H1 (cell line): ENCODE results near the gene EXOSC5. TPM values are rescaled to one million over a fixed set of nuclear protein-coding genes. Genes with fewer than 3 reads are reported as not detected.

Experiments used
- CTCF ChIA-PET: fragments of 300-600 bp; sonication (Branson Sonifier 250); formaldehyde crosslinking; loops from one replicate; lab custom pipeline; 2021; ENCODE audit not compliant: partially characterized antibody; lab: Charles Lee
- POLR2A ChIA-PET: fragments of 300-600 bp; sonication (Branson Sonifier 250); formaldehyde crosslinking; loops from one replicate; lab custom pipeline; 2021; ENCODE audit warnings: inconsistent platforms; ENCODE audit not compliant: partially characterized antibody; lab: Charles Lee
- DNase-seq, 2 experiments: peaks; one replicate each; pipeline versions ENCODE4 v3.0.0 to v3.0.0-alpha.2; 2010 to 2022; ENCODE audit warnings: low spot score in 2 of 2, low read depth in 1 of 2, mixed read lengths in 1 of 2
- FAIRE-seq: peaks from 2 replicates; lab custom pipeline; 2011; peaks lifted over from hg19 to GRCh38; lab: Jason Lieb, UNC
- H2AFZ ChIP-seq: 2 replicates; pipeline ENCODE4 v1.8.1; 2012; ENCODE audit warnings: low read length, inconsistent platforms
- H2AK5ac ChIP-seq: 2 replicates; pipeline ENCODE4 v1.6.1; 2013; ENCODE audit warnings: low read depth, low read length
- H2BK120ac ChIP-seq: replicated peaks from 2 replicates; pipeline ENCODE3; 2013; ENCODE audit warnings: low read depth, low read length, inconsistent platforms
- H2BK12ac ChIP-seq: 2 replicates; pipeline ENCODE4 v1.6.1; 2013; ENCODE audit warnings: low read depth, low read length
- H2BK15ac ChIP-seq: 2 replicates; pipeline ENCODE4 v1.6.1; 2013; ENCODE audit warnings: low read length
- H2BK20ac ChIP-seq: 2 replicates; pipeline ENCODE4 v1.6.1; 2013; ENCODE audit warnings: low read length
- H2BK5ac ChIP-seq: 2 replicates; pipeline ENCODE4 v1.6.1; 2013; ENCODE audit warnings: low read depth, low read length
- H3K14ac ChIP-seq: 2 replicates; pipeline ENCODE4 v1.6.1; 2013; ENCODE audit warnings: inconsistent platforms; ENCODE audit not compliant: insufficient read length
- H3K18ac ChIP-seq: 2 replicates; pipeline ENCODE4 v1.6.1; 2013; ENCODE audit warnings: low read length; ENCODE audit errors: extremely low read depth
- H3K23ac ChIP-seq: 2 replicates; pipeline ENCODE4 v1.6.1; 2013; ENCODE audit warnings: inconsistent platforms; ENCODE audit not compliant: insufficient read length
- H3K23me2 ChIP-seq: 2 replicates; pipeline ENCODE4 v1.6.1; 2013; ENCODE audit warnings: low read depth, low read length
- H3K27ac ChIP-seq: 2 replicates; pipeline ENCODE4 v1.6.1; 2011; ENCODE audit warnings: low read depth, low read length, inconsistent platforms
- H3K27me3 ChIP-seq, 4 experiments: replicated peaks in 1 of 4; 1 replicate in 1 of 4; 2 replicates in 3 of 4; pipeline versions ENCODE4 v1.6.1 to v1.8.1; 2011 to 2013; ENCODE audit warnings: low read length in 3 of 4, mild to moderate bottlenecking in 3 of 4, inconsistent platforms in 2 of 4, mixed read lengths in 2 of 4, moderate library complexity in 1 of 4; ENCODE audit not compliant: control insufficient read depth in 3 of 4, insufficient read depth in 3 of 4; ENCODE audit errors: extremely low read depth in 1 of 4
- H3K36me3 ChIP-seq, 4 experiments: 2 replicates each; pipeline versions ENCODE4 v1.6.1 to v1.8.1; 2011 to 2013; ENCODE audit warnings: mild to moderate bottlenecking in 4 of 4, low read length in 3 of 4, moderate library complexity in 2 of 4, control low read depth in 1 of 4, inconsistent platforms in 1 of 4; ENCODE audit not compliant: insufficient read depth in 4 of 4, control insufficient read depth in 2 of 4
- H3K4ac ChIP-seq: replicated peaks from 2 replicates; pipeline ENCODE3; 2013; ENCODE audit warnings: low read length, low read depth, mixed read lengths, inconsistent platforms; ENCODE audit not compliant: insufficient read length
- H3K4me1 ChIP-seq, 4 experiments: replicated peaks in 1 of 4; 1 replicate in 1 of 4; 2 replicates in 3 of 4; pipeline versions ENCODE4 v1.6.1 to v1.8.1; 2011 to 2013; ENCODE audit warnings: low read length in 3 of 4, inconsistent platforms in 2 of 4, mixed read lengths in 1 of 4; ENCODE audit not compliant: insufficient read depth in 4 of 4, control insufficient read depth in 3 of 4
- H3K4me2 ChIP-seq, 2 experiments: 2 replicates each; pipeline versions ENCODE4 v1.6.1 to v1.8.1; 2011 to 2013; ENCODE audit warnings: low read depth in 2 of 2, low read length in 2 of 2, control low read depth in 1 of 2, inconsistent platforms in 1 of 2, mild to moderate bottlenecking in 1 of 2; ENCODE audit not compliant: insufficient read depth in 1 of 2
- H3K4me3 ChIP-seq, 4 experiments: fragments of 200-600, 300-600 bp in 1 of 4; sonication (generic), shearing (Covaris generic), sonication (Bioruptor Twin) in 1 of 4; 2 replicates each; pipeline versions ENCODE4 v1.5.1 to v1.8.1; 2011 to 2016; ENCODE audit warnings: low read length in 4 of 4, low read depth in 3 of 4, control low read depth in 2 of 4, inconsistent platforms in 2 of 4, mild to moderate bottlenecking in 2 of 4, mixed read lengths in 1 of 4, moderate library complexity in 1 of 4; ENCODE audit not compliant: insufficient read depth in 2 of 4; ENCODE audit errors: extremely low read depth in 1 of 4
- H3K56ac ChIP-seq: replicated peaks from 2 replicates; pipeline ENCODE3; 2013; ENCODE audit warnings: low read depth, mild to moderate bottlenecking, mixed read lengths, low read length, inconsistent platforms; ENCODE audit not compliant: insufficient read length
- H3K79me1 ChIP-seq: 2 replicates; pipeline ENCODE4 v1.6.1; 2013; ENCODE audit warnings: low read depth, low read length, control low read depth
- H3K79me2 ChIP-seq, 2 experiments: 2 replicates each; pipeline versions ENCODE4 v1.6.1 to v1.8.1; 2012 to 2013; ENCODE audit warnings: low read length in 2 of 2, mild to moderate bottlenecking in 2 of 2, inconsistent platforms in 1 of 2; ENCODE audit not compliant: insufficient read depth in 2 of 2, control insufficient read depth in 1 of 2
- H3K9ac ChIP-seq, 4 experiments: replicated peaks in 1 of 4; 1 replicate in 1 of 4; 2 replicates in 3 of 4; pipeline versions ENCODE4 v1.6.1 to v1.8.1; 2011 to 2013; ENCODE audit warnings: low read depth in 3 of 4, low read length in 3 of 4, control low read depth in 2 of 4, mild to moderate bottlenecking in 2 of 4, moderate library complexity in 2 of 4, inconsistent platforms in 1 of 4; ENCODE audit errors: extremely low read depth in 1 of 4
- H3K9me3 ChIP-seq, 2 experiments: 2 replicates each; pipeline versions ENCODE4 v1.6.1 to v1.8.1; 2012 to 2013; ENCODE audit warnings: mild to moderate bottlenecking in 2 of 2, moderate library complexity in 2 of 2, control low read depth in 1 of 2, inconsistent platforms in 1 of 2, low read depth in 1 of 2, low read length in 1 of 2, mixed read lengths in 1 of 2; ENCODE audit not compliant: insufficient read depth in 2 of 2
- H4K20me1 ChIP-seq, 2 experiments: replicated peaks in 1 of 2; 2 replicates each; pipeline versions ENCODE3 to v1.8.1; 2011 to 2013; ENCODE audit warnings: inconsistent platforms in 2 of 2, low read length in 2 of 2, mild to moderate bottlenecking in 1 of 2; ENCODE audit not compliant: insufficient read depth in 2 of 2, control insufficient read depth in 1 of 2
- H4K5ac ChIP-seq: 2 replicates; pipeline ENCODE4 v1.6.1; 2013; ENCODE audit warnings: low read length, low read depth, mixed read lengths, inconsistent platforms; ENCODE audit not compliant: insufficient read length
- H4K8ac ChIP-seq: 2 replicates; pipeline ENCODE4 v1.8.0; 2013; ENCODE audit warnings: mild to moderate bottlenecking, moderate library complexity, low read length, inconsistent platforms; ENCODE audit not compliant: insufficient read depth; ENCODE audit errors: extremely low read depth
- H4K91ac ChIP-seq: replicated peaks from 2 replicates; pipeline ENCODE3; 2013; ENCODE audit warnings: low read length, mixed read lengths, inconsistent platforms; ENCODE audit not compliant: insufficient read length
- ASH2L ChIP-seq: fragments of 200-600, 300-600 bp; sonication (generic); IDR thresholded peaks from one replicate; pipeline ENCODE4 v1.7.1; 2017; ENCODE audit warnings: low read length
- RNF2 ChIP-seq: fragments of 200-900, 300-1000 bp; sonication (generic); IDR thresholded peaks from 2 replicates; pipeline ENCODE4 v1.7.1; 2016; ENCODE audit warnings: borderline replicate concordance, low read depth, mild to moderate bottlenecking, antibody characterized with exemption, low read length; ENCODE audit not compliant: poor library complexity, severe bottlenecking; ENCODE audit errors: missing control alignments
- SP4 ChIP-seq: IDR thresholded peaks from 2 replicates; pipeline ENCODE4 v1.6.1; 2012; ENCODE audit warnings: low read length, inconsistent platforms
- WGBS, 2 experiments: shearing (Covaris generic) in 1 of 2; methylation state at CpG; one replicate each; pipeline versions ENCODE4 v1.1.6 to v1.1.7; 2013 to 2015; ENCODE audit warnings: low lambda C conversion rate in 2 of 2, mixed read lengths in 2 of 2, inconsistent platforms in 1 of 2, low coverage in 1 of 2, missing lambda C conversion rate in 1 of 2; ENCODE audit not compliant: insufficient replicate concordance in 2 of 2, insufficient coverage in 1 of 2, insufficient read length in 1 of 2; ENCODE audit errors: extremely low coverage in 1 of 2, missing lambda C conversion rate in 1 of 2; 5-methylcytosine and 5-hydroxymethylcytosine counted together
- polyA plus RNA-seq, 7 experiments: library from polyadenylated mRNA; depleted of rRNA in 3 of 7; stranded (reverse) in 5 of 7; unstranded in 2 of 7; fragments of >200 nt in 5 of 7; fragments of 200-250 nt in 2 of 7; gene quantifications; 1 replicate in 5 of 7; 2 replicates in 1 of 7; 4 replicates in 1 of 7; pipeline versions ENCODE4 v1.2.1 to v1.2.3, GENCODE V29; 2011 to 2013; ENCODE audit warnings: missing spikeins in 2 of 7, mixed read lengths in 2 of 7
- total RNA-seq: library from RNA; stranded (reverse); fragmentation: NEBNext Ultra II Directional; extraction: Animal tissue kit (Norgen Biotek cat#: 25700); gene quantifications from 2 replicates; pipeline ENCODE4 v1.2.1, GENCODE V29; 2021

EXOSC5 gene
- total and polyA plus RNA-seq, 2 of the 8 experiments (the other 6 are each of a cell fraction or from before 2014, with no cell fraction given): 56.2 to 92.8 TPM

- no peak overlapping the region for H3K9ac ChIP-seq
- no peak overlapping the region for H3K27ac ChIP-seq
- H4K91ac ChIP-seq: no peak overlapping the region
- DNase-seq (no peak), FAIRE-seq (no peak)
- peak overlapping the region; percentile 88 to 92 for H3K4me2 ChIP-seq
- ChIA-PET POLR2A (interaction anchor here (0.6 to 5.4 kb wide), 15 partner anchors 12 to 586 kb away, joined by 3 to 29 read pairs (median 4); partner anchors contain the start of genes B3GNT8, B9D2 and CCDC97), CTCF (interaction anchor here (0.6 to 8.0 kb wide), 21 partner anchors 9 to 587 kb away, joined by 3 to 37 read pairs (median 4); partner anchors contain the start of genes B9D2 and DMAC2)
- WGBS, 2 experiments: 15% methylated on average over 4 of the region's 12 CpGs; no CpG with 5 or more reads in 1 of the 2 experiments
- H3K23me2 ChIP-seq: peaks cover 27% of the 10 kb centered on the region
- H2AK5ac ChIP-seq: no peak overlapping the region
- no peak overlapping the region for H4K5ac ChIP-seq
- no peaks in the 10 kb centered on the region for H3K9me3 ChIP-seq
- H3K18ac ChIP-seq: peak overlapping the region; percentile 78
- H3K36me3 ChIP-seq: no peaks in the 10 kb centered on the region
- peaks cover 10 to 36% (median 28%) of the 10 kb centered on the region in 4 experiments for H3K27me3 ChIP-seq
- no peak overlapping the region for H3K23ac ChIP-seq
- no peaks in the 10 kb centered on the region for H3K79me2 ChIP-seq
- no peak overlapping the region for H2BK5ac ChIP-seq
- H4K20me1 ChIP-seq: peaks cover 0 to 4% of the 10 kb centered on the region in 2 experiments
- H4K8ac ChIP-seq: no peak overlapping the region
- no peak overlapping the region for H2BK20ac ChIP-seq
- no peaks in the 10 kb centered on the region; the same call in 1 of the 2 replicates for H3K79me1 ChIP-seq
- peaks cover 0 to 14% (median 4%) of the 10 kb centered on the region in 4 experiments; a peak in 5 of 7 replicates for H3K4me1 ChIP-seq
- H3K14ac ChIP-seq: no peak overlapping the region
- H3K56ac ChIP-seq: no peak overlapping the region
- no peak overlapping the region for H3K4ac ChIP-seq
- no peak overlapping the region for H2AFZ ChIP-seq
- H2BK120ac ChIP-seq: no peak overlapping the region
- H3K4me3 ChIP-seq: peak overlapping the region; percentile 52 to 75 (median 70)
- H2BK12ac ChIP-seq: no peak overlapping the region
- H2BK15ac ChIP-seq: no peak overlapping the region
- no peak for TF ChIP-seq RNF2
- peak; percentile 3 for TF ChIP-seq ASH2L
- no peak for TF ChIP-seq SP4
These were observed 44.9 kb downstream of the EXOSC5 start for GRCh38 chr19:41352279-41352608.
